ENCODE data around the gene SP2. TPM values are rescaled to one million over a fixed set of nuclear protein-coding genes. Genes with fewer than 3 reads are reported as not detected.

SP2 gene
- total and polyA plus RNA-seq, 2 of the 13 experiments (the other 11 are each of a cell fraction or from before 2014, with no cell fraction given): 1.4 to 4.8 TPM

GRCh38 chr17:47902039-47902744 lies 6.2 kb downstream of the SP2 start:
- WGBS (ENCODE audit: low lambda C conversion rate): 79% methylated on average over 4 of the region's 4 CpGs
- BruUV-seq (replicated peaks): no TSS peak
- TF ChIP-seq PAXIP1 (CRISPR knock-in tag; conservative IDR thresholded peaks at IDR 0.05) (no peak), ZNF691 (CRISPR knock-in tag; IDR thresholded peaks at IDR 0.05; ENCODE audit: borderline replicate concordance, low read depth) (no peak), ZNF629 (CRISPR knock-in tag; conservative IDR thresholded peaks at IDR 0.05) (no peak), ZNF776 (CRISPR knock-in tag; IDR thresholded peaks at IDR 0.05) (no peak), ZFP36L2 (CRISPR knock-in tag; IDR thresholded peaks at IDR 0.05) (no peak), KLF12 (CRISPR knock-in tag; IDR thresholded peaks at IDR 0.05; ENCODE audit: borderline replicate concordance) (no peak), FOSL2 (CRISPR knock-in tag; IDR thresholded peaks at IDR 0.05) (no peak), NR2F6 (IDR thresholded peaks at IDR 0.05) (no peak), NR2F6 (CRISPR knock-in tag; IDR thresholded peaks at IDR 0.05) (no peak), FOXM1 (CRISPR knock-in tag; IDR thresholded peaks at IDR 0.05) (no peak), ZBTB44 (CRISPR knock-in tag; IDR thresholded peaks at IDR 0.05) (no peak), ZNF383 (CRISPR knock-in tag; IDR thresholded peaks at IDR 0.05; ENCODE audit: borderline replicate concordance) (no peak), MTA1 (CRISPR knock-in tag; IDR thresholded peaks at IDR 0.05; ENCODE audit: borderline replicate concordance) (no peak), HMGXB3 (CRISPR knock-in tag; IDR thresholded peaks at IDR 0.05; ENCODE audit: borderline replicate concordance) (no peak), ZNF343 (CRISPR knock-in tag; IDR thresholded peaks at IDR 0.05) (no peak)

More at GRCh38 chr17:47902039-47902744, 6.2 kb downstream of the SP2 start:
- intact Hi-C loops (cut with micrococcal nuclease; ENCODE audit: unreplicated experiment) (no loop called here), in situ Hi-C loops (cut with HindIII; ENCODE audit: extremely low pct_ligation_motif_present, low pct_unique_long_range_greater_than_20kb) (no loop called here)
- Histone ChIP-seq H2AFZ (ENCODE audit: low read length) (no peak overlapping the region), H3K27me3 (ENCODE audit: control insufficient read depth in 1 of 2, insufficient read depth in 2 of 2, low read length in 2 of 2) (no peaks in the 10 kb centered on the region), H3K27ac (ENCODE audit: extremely low read length, insufficient read depth, low read length) (no peak overlapping the region), H3K9me3 (ENCODE audit: low read length) (no peaks in the 10 kb centered on the region), H3K4me2 (ENCODE audit: low read depth, low read length) (no peak overlapping the region), H3K9ac (ENCODE audit: insufficient read depth, low read depth, low read length) (no peak overlapping the region), H3K4me3 (replicated peaks in 1 of 3; ENCODE audit: insufficient read depth in 1 of 3, low read depth in 2 of 3, low read length in 3 of 3) (no peak overlapping the region), H3K4me1 (ENCODE audit: insufficient read depth, low read length) (peaks cover 44% of the 10 kb centered on the region), H3K36me3 (replicated peaks in 1 of 2; ENCODE audit: control insufficient read depth in 1 of 2, insufficient read depth in 2 of 2, low read length in 2 of 2) (peaks cover 0 to 5% of the 10 kb centered on the region in 2 experiments; a peak in 2 of 5 replicates), H4K20me1 (ENCODE audit: insufficient read depth, low read length) (no peaks in the 10 kb centered on the region), H3K79me2 (ENCODE audit: insufficient read depth, low read length) (peaks cover 10% of the 10 kb centered on the region)
- FAIRE-seq (no peak), ATAC-seq (no peak), DNase-seq (ENCODE audit: low spot score) (no peak)
- ChIA-PET CTCF (ENCODE audit: low intra/inter-chr PET ratio, low total read pairs) (no interaction called here), POLR2A (interaction anchor here (0.8 kb wide), 1 partner anchor 39 kb away, joined by 3 read pairs; the partner anchor contains the start of gene PNPO)

Data from HepG2 (cell line).